Measurements from ENCODE around the gene FAM222B. TPM values are rescaled to one million over a fixed set of nuclear protein-coding genes. Genes with fewer than 3 reads are reported as not detected.
"Not testable (repeated sequence)": the region's sequence is repeated elsewhere in the genome, so short reads cannot be mapped to it uniquely, and the experiment has no call there.

Gene FAM222B
- total RNA-seq, 1 donor from 2014 or later, result 37.9 TPM

- Mint-ChIP-seq H3K9me3 (no peaks in the 10 kb centered on the region), H3K4me3 (no peak overlapping the region), H3K27ac (no peak overlapping the region), H3K27me3 (ENCODE audit: low read depth) (no peaks in the 10 kb centered on the region), H3K36me3 (peaks cover 12% of the 10 kb centered on the region), H3K4me1 (peaks cover 2% of the 10 kb centered on the region)
- TF ChIP-seq, protein P1, sequence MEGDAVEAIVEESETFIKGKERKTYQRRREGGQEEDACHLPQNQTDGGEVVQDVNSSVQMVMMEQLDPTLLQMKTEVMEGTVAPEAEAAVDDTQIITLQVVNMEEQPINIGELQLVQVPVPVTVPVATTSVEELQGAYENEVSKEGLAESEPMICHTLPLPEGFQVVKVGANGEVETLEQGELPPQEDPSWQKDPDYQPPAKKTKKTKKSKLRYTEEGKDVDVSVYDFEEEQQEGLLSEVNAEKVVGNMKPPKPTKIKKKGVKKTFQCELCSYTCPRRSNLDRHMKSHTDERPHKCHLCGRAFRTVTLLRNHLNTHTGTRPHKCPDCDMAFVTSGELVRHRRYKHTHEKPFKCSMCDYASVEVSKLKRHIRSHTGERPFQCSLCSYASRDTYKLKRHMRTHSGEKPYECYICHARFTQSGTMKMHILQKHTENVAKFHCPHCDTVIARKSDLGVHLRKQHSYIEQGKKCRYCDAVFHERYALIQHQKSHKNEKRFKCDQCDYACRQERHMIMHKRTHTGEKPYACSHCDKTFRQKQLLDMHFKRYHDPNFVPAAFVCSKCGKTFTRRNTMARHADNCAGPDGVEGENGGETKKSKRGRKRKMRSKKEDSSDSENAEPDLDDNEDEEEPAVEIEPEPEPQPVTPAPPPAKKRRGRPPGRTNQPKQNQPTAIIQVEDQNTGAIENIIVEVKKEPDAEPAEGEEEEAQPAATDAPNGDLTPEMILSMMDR (IDR thresholded peaks at IDR 0.05; ENCODE audit: unreplicated experiment), result no peak
- no peak for DNase-seq (ENCODE audit: low spot score in 2 of 2, unreplicated experiment in 2 of 2)
Observed at GRCh38 chr17:28792877-28793661, 49.5 kb downstream of the FAM222B start.

- TF ChIP-seq, protein P1 (IDR thresholded peaks at IDR 0.05; ENCODE audit: unreplicated experiment), result no peak
Observed at GRCh38 chr17:28788100-28788499, 54.5 kb downstream of the FAM222B start.

DNA sequence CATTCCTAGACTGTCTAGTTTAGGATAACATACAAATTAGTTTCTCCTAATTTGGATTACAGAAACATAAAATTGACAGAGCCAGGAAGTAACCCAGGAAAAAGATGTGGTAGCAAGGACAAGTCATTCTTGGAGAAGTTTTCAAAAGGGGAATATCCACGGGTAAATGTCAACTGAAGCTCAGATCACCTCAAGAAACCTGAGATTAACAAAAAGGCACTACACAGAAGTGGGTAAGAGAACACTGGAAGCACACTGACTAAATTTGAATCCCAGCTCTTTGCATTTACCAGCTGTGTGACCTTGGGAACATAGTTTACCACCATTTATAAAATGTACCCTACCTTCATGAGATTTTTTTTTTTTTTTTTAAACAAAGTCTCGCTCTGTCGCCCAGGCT, 59.4 kb downstream of the FAM222B start:
- Mint-ChIP-seq H3K27me3 (ENCODE audit: low read depth) (no peaks in the 10 kb centered on the region), H3K27ac (no peak overlapping the region), H3K4me1 (no peaks in the 10 kb centered on the region), H3K9me3 (peaks cover 4% of the 10 kb centered on the region), H3K4me3 (no peak overlapping the region), H3K36me3 (peaks cover 19% of the 10 kb centered on the region)
- no peak for DNase-seq (ENCODE audit: low spot score in 2 of 2, unreplicated experiment in 2 of 2)
- TF ChIP-seq, protein P1 (IDR thresholded peaks at IDR 0.05; ENCODE audit: unreplicated experiment), result no peak

More at GRCh38 chr17:28788100-28788499, 54.5 kb downstream of the FAM222B start:
- no peaks in the 10 kb centered on the region for H3K27me3 Mint-ChIP-seq (ENCODE audit: low read depth)
- no peak overlapping the region for H3K27ac Mint-ChIP-seq
- H3K36me3 Mint-ChIP-seq, result peaks cover 7% of the 10 kb centered on the region
- H3K9me3 Mint-ChIP-seq, result no peaks in the 10 kb centered on the region
- H3K4me1 Mint-ChIP-seq, result peaks cover 2% of the 10 kb centered on the region
- no peak for DNase-seq (ENCODE audit: low spot score in 2 of 2, unreplicated experiment in 2 of 2)
- no peak overlapping the region for H3K4me3 Mint-ChIP-seq

DNA sequence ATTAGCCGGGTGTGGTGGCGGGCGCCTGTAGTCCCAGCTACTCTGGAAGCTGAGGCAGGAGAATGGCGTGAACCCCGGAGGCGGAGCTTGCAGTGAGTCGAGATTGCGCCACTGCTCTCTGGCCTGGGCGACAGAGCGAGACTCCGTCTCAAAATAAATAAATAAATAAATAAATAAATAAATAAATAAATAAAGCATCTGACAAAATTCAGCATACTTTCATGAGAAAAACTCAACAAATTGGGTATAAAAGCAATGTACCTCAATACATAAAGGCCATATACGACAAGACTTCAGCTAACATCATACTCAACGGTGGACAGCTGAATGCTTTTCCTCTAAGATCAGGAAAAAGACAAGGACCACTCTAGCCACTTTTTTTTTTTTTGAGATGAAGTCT, 63.0 kb downstream of the FAM222B start:
- H3K27ac Mint-ChIP-seq, H3K9me3 Mint-ChIP-seq: not testable (repeated sequence)

GRCh38 chr17:28777178-28777577, 65.4 kb downstream of the FAM222B start:
- no peak for DNase-seq (ENCODE audit: low spot score in 2 of 2, unreplicated experiment in 2 of 2)
- TF ChIP-seq, protein P1 (IDR thresholded peaks at IDR 0.05; ENCODE audit: unreplicated experiment), result no peak
- H3K36me3 Mint-ChIP-seq, result peaks cover 15% of the 10 kb centered on the region
- H3K27me3 Mint-ChIP-seq (ENCODE audit: low read depth), result no peaks in the 10 kb centered on the region
- peaks cover 4% of the 10 kb centered on the region for H3K9me3 Mint-ChIP-seq
- H3K4me1 Mint-ChIP-seq, result peaks cover 4% of the 10 kb centered on the region
- no peak overlapping the region for H3K4me3 Mint-ChIP-seq
- H3K27ac Mint-ChIP-seq, result peak overlapping the region; percentile 50

More for the DNA sequence above, 63.0 kb downstream of the FAM222B start:
- not testable (repeated sequence) for H3K4me1 Mint-ChIP-seq; H3K4me3 Mint-ChIP-seq; H3K27me3 Mint-ChIP-seq (ENCODE audit: low read depth); DNase-seq (ENCODE audit: low spot score in 2 of 2, unreplicated experiment in 2 of 2)
- peaks cover 15% of the 10 kb centered on the region for H3K36me3 Mint-ChIP-seq

DNA sequence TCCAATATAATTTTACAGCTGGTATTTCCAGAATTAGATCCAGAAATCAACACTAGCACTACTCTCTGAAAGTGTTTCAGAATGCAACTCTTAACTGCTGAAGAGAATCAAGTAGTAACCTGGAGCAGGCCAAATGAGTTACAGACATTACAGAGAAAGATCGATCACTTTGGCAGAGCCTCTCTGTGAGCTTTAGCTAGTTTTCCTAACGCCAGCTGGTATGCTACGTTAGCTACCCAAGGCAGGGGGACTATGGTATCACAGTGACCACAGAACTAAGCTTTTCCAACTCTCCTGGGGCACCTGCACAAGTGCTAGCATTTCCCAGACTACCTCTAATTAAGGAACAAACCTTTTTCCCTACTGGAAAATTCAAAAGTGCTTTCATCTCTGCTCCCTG, 68.4 kb downstream of the FAM222B start:
- H3K4me3 Mint-ChIP-seq, result no peak overlapping the region
- peaks cover 4% of the 10 kb centered on the region for H3K9me3 Mint-ChIP-seq
- peaks cover 7% of the 10 kb centered on the region for H3K36me3 Mint-ChIP-seq
- no peak for DNase-seq (ENCODE audit: low spot score in 2 of 2, unreplicated experiment in 2 of 2)
- H3K4me1 Mint-ChIP-seq, result peaks cover 4% of the 10 kb centered on the region
- TF ChIP-seq, protein P1 (IDR thresholded peaks at IDR 0.05; ENCODE audit: unreplicated experiment), result no peak
- H3K27ac Mint-ChIP-seq, result peak overlapping the region; percentile 83
- no peaks in the 10 kb centered on the region for H3K27me3 Mint-ChIP-seq (ENCODE audit: low read depth)

All from mesothelial cell of epicardium (in vitro differentiated cells).